ENCODE data around the gene MXD3. TPM values are rescaled to one million over a fixed set of nuclear protein-coding genes. Genes with fewer than 3 reads are reported as not detected.

The MXD3 gene
- polyA plus RNA-seq, 4 donors: 9.7 to 30.3 (median 26.1) TPM

DNA sequence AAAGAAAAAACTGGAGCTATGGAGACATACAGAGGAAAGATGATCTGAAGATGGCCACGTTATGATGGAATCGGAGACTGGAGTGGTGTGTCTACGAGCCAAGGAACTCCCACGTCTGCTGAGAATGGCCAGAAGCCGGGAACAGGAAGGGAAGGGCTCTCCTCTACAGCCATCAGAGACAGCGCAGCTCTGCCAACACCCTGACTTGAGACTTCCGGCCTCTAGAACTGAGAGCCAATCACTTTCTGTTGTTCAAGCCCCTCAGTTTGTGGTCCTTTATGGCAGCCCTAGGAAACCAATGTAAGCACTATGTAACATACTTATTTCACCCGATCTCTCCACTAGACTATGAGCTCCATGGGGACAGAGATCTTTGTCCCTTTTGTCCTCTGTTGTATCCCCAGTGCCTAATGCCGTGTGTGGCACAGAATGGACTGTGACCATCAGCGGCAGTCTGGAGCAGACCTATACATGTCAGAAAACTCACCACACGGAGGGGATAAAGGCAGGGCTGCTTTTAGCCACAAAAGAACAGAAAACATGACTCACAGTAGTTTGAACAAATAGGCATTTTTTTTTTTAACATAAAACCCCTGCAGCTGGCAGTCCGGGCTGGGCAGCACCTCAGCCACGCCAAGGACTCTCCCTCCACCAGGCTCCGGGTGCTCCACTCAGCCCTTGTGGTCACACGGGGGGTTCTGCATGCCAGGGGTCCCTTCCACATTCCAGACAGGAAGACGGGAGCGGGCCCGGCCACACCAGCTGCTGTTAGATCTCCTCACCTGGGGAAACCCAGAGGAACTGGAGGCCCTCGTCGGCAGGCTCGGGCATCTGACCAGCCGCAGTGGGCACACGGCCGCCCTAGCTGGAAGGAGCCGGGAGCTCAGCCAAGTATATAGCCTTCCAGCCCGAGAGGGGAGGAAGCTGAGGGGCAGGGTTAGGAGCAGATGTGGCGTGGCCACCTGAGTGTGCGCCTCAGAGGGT is 16.1 kb upstream of the MXD3 start:
- no peak for DNase-seq (ENCODE audit: low read depth in 4 of 4, low spot score in 2 of 4)

DNA sequence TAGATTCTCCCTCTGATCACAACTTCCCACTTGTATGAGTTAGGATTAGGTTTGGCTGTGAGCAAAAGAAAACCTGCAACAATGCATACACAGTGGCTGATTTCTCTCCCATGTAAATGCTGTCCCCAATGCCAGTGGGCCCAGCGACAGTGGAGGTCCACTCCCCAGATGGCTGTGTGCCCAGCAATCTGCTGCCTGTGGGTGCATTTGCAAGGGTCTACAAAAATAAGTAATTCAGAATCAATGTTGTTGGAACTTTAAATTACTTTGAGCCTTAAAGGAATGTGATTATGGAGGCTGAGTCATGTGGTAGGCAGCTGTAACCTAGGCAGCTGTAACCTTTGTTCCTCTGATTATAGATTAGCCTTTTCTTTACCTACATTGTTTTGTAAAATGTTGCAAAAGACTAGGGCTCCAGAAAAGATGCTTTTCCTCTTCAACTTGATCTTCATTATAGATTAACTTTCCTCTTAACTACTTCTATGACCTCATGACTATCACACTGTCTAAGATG is 14.2 kb upstream of the MXD3 start:
- no peak for DNase-seq (ENCODE audit: low read depth in 4 of 4, low spot score in 2 of 4)

DNA sequence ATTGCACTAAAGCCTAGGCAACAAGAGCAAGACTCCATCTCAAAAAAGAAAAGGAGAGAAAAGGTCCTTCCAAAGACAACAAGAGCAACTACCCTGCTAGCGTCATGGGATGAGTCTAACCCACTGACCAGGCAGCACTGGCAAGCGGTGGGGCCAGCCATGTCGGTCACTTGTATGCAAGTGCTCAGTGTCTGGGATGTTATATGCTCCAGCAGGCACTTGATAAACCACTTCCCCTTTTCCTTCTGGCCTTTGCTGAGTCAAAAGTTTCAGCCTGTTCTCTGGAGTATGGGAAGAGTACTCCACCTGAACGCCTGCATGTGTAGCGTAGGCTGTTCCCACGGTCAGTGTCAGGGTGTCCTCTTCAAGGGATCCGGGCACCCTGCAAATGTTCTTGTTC is 9.2 kb upstream of the MXD3 start:
- DNase-seq (ENCODE audit: low read depth in 4 of 4, low spot score in 2 of 4): no peak

DNA sequence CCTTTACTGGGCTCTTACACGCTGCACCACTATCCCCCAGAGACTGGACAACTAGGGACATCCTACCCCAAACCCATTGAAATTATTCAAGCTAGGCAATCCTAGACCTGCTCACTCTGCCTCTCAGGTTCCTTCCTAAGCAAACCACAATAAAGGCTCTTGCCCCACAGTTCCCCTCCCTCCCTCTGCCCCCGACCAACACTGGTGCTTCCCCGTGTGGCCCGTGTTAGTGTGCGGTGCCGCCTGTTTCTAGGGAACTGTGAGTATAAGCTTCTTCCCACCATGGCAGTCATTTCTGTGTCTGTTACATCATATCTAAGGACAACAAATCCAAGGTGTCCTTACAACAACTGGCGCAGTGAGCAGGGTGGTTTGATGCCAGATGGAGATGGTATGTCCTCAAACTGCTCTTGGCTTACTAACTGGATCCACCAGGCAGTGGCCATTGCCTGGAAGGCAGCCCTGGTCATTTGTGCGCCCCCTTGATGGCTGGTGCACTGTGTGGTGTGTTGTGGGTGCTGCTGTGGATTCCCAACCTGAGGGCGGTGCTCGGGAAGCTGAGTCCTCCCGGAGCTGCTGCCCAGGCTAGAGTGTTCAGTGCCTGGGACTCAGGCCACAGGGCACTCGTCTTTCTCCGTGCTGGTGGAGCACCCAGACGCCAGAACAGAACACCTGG is 8.4 kb upstream of the MXD3 start:
- DNase-seq (ENCODE audit: low read depth in 4 of 4, low spot score in 2 of 4): no peak

DNA sequence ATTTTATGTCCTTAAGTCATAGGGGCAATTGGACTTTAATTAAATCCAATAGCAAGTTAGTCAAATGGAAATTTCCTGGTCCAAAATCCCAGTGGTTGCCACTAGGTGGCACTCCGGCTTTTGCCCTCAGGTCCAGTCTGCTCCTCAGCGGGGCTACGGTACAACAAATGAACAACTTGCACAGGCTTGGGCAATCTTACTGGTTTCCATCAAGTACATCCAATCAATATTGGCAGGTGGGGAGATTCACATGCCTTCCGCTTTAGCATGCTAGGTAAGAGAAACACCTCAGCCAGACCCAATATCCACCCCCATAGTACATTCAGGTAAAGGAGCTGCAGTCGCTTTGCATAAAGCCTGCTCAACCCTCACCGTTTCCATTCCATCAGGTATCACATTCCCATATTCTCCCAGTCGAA is 6.3 kb upstream of the MXD3 start:
- DNase-seq (ENCODE audit: low read depth in 4 of 4, low spot score in 2 of 4): peak in 1 of 4 donors; percentile 65

DNA sequence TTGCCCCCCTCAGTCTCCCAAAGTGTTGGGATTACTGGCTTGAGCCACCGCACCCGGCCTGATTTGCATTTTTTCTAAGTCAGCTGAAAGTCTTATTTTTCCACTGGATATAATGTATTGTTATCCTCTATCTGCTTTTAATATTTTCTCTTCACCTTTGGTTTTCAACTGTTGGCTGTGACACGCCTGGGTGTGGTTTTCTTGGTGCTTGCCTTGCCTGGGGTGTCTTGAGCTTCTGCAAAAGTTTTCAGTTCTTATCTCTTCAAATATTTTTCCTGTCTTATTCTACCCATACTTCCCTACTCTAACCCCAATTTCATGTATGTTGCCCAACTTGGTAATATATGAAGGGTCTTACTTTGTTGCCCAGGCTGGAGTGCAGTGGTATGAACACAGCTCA is 4.3 kb upstream of the MXD3 start:
- no peak for DNase-seq (ENCODE audit: low read depth in 4 of 4, low spot score in 2 of 4)

DNA sequence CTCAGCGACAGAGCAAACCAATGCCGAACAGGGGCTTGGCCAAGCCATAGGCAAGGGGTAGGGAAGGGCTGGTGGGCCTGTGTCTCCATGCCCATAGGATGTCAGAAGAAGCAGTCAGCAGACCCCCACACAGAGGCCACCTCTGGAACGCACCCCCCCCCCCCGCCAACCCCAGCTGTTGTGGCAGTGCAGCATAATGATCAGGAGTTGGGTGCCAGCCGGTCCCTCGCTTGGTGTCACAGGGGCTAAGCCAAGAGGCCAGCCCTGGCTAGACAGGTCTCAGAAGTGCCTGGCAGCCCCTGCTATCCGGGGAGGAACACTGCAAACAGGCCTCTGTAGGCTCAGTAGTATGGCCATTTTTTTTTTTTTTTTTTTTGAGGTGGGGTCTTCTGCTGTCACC is 3.7 kb upstream of the MXD3 start:
- no peak for DNase-seq (ENCODE audit: low read depth in 4 of 4, low spot score in 2 of 4)

DNA sequence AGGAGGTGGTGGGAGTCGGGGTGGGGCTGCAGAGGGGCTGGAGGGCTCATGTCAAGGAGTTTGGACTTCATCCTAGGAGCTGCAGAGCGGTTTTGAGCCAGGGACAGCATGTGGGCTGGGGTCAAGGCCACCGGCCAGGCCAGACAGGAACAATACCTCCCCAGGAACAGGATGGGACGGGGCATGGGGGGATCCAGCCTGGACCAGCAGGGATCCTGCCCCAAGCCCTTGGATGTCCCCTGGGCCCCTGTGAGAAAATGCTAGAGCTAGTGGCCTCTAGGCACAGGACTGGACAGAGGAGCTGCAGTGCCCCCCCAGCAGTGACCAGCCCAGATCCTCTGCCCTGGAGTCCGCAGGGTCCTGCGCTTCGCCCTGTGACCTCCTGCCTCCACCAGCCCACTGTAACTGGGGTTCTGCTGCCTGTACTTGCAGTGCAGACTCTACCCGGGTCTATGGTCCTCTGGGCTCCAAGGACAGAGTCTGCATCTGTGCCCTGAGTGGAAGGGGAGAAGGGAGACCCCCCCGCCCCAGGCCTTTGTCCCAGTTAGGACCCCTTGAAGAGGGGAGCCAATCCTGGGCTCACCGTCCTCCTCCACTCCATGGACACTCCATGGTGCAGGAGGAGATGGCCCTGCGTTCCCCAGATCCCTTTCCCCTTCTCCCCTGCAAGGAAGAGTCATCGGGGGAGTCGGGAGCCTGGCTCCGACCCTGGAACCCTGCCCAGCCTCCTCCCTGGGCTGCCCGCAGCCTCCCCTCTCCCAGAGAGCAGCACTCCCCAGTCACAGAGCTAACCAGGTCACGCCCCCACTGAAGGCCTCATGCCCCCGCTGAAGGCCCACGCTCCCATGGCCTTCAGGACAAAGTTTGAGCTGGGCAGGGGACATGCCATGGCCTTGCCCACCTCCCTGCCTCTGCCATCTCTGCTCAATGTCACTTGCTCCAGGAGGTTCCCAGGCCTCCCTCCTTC is 3.0 kb upstream of the MXD3 start:
- DNase-seq (ENCODE audit: low read depth in 4 of 4, low spot score in 2 of 4): no peak

DNA sequence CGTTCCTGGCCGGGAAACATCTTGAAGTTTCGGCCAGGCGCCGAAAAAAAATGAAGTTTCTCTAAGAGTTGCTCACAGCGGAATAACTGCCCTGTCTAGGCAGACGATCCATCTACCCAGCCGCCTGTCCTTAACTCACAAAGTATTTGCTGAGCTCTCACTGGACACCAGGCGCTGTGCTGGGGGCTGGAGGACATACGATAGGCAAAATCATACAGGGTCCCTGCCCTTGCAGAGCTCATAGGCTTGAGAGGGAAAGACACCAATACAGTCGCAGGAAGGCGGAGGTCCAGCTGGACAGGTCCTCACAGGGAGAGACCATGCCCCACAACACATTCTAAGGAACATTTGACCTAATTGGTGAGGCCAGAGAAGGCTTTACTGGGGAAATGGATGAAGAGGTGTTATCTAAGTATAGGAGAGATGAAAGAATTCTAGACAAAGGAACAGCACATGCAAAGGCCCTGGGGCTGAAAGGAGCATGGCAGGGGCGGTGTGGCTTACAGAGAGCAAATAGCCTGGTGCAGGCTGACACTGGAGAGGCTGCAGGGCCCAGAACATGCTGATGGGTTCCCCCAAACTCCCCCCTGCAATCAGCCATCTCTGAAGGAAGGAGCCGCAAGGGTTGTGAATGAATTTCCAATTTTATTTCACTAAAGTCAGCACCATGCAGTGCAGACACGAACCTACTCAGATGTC is 2.0 kb upstream of the MXD3 start:
- DNase-seq (ENCODE audit: low read depth in 4 of 4, low spot score in 2 of 4): no peak

DNA sequence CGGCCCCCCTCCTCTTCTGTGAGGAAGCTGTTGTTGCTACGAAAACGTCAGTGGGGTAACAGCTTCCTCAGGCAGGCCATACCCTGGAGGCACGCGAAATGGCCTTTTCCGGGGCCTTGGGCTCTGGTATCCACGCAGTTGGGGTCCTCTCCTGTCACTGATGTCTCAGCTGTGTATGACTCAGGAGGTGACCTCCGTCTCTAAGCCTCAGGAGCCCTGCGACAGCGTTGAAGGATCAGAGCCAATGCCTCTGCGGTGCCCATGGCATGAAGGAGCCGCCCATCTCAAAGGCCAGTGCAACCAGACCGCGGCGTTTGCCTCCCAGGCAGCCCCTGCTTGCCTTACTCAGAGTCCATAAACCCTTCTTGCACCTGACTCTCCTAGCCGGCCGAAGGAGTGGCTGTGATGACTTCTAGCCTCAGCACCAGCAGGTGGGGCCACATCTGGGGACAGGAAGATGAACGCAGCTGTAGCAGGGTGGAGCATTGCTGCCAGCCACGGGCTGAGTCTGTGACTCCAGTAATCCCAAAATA is 1.0 kb upstream of the MXD3 start:
- DNase-seq (ENCODE audit: low read depth in 4 of 4, low spot score in 2 of 4): no peak

DNA sequence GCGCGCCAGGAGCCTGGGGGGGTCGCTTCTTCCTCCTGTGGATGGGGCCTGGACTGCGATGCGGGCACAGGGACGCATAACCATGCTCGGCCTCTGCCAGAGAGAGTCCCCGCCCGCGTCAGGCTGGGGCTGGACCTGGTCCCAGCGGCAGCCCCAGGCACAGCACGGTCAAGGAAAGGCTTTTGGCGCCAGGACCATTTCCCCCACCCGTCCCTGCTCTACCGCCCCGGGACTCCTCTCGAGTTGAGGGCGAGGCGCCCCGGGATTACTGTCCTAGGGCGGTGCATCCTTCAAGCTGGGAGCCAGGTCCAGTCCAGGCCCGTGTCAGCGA is 341 bp downstream of the MXD3 start:
- no peak for DNase-seq (ENCODE audit: low read depth in 4 of 4, low spot score in 2 of 4)

DNA sequence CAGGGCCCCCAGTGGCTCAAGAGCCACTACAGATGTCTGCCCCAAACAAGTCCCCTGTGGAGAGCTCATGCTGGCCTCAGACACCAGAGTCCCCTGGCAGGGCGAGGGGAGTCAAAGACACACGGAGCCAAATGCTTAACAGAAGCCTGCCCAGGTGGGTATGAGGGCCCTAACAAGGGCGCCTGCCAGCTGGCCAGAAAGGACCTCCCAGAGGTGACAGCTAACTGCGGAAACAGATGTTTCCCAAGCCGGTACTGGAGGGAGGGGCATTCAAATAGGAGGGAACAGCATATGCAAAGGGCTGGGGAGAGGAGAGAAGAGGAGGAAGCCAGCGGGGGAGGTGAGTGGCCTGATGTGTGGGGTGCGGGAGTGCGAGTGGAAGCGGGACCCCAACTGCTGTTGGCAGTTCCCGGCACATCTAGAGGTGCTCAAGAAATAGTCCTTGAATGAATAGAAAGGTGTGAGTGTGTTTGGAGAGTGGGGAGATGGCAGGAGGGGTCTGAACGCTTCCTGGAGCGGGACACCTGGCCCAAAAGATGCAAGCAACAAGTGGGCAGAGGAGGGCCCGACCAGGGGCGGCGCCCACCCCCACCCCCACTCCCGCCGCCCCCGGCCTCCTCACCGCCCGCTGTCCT is 824 bp downstream of the MXD3 start:
- no peak for DNase-seq (ENCODE audit: low read depth in 4 of 4, low spot score in 2 of 4)

DNA sequence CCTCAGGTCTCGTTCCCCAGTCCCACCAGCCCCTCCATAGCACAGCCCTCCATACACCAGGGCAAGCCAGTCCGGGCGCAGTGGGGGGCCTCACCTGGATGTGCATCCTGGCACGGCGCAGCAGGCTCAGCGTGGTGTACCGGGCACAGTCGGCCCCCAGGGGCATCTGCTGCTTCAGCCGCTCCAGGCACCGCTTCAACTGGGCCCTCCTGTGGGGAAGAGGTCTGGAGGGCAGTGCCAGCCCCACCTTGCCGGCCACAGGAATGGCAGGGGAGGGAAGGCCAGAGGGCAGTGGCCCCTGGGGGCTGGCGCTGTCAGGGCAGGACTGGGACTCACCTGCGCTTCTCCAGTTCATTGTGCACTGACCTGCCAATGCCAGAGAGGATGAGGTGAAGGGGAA is 1.4 kb downstream of the MXD3 start:
- DNase-seq (ENCODE audit: low read depth in 4 of 4, low spot score in 2 of 4): no peak

DNA sequence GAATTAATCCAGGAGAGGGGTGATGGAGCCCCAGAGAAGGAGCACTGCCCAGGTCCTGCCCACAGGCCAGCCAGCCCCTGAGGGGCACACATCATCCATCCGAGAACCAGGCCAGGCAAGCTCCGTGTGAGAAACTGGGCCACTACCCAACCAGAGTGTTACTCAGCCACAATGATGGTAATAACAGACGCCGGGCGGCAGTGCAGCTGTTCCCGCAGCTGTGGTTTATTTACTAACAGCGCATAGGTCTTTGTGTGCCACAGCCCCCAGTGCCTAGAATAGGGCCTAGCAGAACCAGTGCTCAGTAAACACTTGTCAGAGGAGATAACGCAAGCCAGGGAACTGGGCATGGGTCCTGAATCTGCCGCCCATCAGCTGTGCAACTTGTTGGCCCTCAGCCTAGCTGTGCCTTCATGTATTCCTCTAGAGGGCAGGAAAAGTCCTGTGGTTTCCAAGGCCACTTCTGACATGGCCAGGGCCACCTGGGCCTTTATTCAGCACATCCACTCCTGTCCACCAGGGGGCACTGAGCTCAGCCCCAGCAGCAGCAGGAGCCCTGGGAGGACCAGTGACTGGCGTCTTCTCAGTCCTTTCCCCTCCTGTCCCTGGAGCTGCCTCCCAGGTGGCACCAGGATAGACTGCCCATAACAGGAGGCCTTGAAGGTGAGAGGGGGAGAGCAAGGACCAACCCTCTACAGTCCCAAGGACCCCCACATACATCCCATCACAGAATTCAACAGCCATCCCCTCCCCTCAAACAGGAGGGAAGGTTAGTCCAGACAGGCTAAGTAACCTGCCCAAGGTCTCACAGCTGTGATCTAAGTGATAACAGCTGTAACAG is 2.1 kb downstream of the MXD3 start:
- DNase-seq (ENCODE audit: low read depth in 4 of 4, low spot score in 2 of 4): no peak

DNA sequence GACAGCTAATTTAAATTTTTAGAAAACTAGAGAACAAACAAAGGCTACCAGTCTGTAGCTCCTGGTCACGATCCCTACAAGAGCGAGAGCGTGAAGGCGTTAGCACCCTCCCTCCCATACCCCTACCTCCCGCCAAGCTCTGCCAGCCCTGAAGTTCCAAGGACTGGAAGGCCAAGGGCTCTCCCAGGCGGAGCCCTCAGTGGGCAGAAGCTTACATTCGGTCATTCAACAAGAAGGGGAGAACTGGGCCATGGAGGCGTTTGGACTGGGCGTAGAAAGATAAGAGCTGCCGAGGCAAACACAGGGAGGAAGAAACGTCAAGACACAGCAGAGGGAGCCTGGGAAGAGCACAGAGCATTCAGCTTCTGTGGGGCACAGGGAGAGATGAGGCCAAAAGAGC is 3.0 kb downstream of the MXD3 start:
- no peak for DNase-seq (ENCODE audit: low read depth in 4 of 4, low spot score in 2 of 4)

DNA sequence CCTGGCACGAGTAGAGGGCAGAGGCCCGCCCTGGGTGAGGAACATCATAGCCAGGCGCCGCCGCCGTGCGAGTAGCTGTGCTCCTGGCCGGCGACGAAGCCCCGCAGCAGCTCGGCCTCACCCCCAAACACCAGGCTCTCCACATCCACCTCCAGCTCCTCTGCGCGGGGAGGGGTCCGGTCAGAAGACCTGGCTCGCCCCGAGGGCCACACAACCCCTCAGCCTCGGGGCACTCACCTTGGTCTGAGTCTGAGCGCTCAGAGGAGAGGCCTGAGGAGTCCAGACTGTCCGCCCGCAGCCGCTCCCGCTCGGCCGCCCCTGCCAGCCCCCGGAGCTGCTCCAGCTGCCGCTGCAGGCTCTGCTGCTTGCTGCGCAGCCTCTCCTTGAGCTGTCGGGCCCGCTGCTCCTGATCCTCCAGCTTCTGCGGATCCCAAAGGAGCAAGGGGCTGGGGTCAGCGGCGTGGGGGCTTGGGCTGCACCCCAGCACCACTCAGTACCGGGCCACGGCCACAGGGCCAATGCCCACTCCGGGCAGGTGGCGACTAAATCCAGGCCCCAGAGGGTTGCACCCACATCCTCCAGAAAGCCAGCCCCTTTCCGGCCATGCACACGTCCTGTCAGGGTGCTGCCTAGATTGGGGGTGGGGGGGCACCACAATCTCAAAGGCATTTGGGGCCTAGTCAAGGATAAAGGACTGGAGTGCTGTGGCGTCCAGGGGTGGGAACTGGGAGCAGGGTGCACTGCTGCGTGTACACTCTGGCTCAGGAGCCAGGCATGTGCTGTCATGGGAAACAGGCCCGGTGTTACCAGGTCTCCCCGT is 3.9 kb downstream of the MXD3 start:
- DNase-seq (ENCODE audit: low read depth in 4 of 4, low spot score in 2 of 4): no peak

DNA sequence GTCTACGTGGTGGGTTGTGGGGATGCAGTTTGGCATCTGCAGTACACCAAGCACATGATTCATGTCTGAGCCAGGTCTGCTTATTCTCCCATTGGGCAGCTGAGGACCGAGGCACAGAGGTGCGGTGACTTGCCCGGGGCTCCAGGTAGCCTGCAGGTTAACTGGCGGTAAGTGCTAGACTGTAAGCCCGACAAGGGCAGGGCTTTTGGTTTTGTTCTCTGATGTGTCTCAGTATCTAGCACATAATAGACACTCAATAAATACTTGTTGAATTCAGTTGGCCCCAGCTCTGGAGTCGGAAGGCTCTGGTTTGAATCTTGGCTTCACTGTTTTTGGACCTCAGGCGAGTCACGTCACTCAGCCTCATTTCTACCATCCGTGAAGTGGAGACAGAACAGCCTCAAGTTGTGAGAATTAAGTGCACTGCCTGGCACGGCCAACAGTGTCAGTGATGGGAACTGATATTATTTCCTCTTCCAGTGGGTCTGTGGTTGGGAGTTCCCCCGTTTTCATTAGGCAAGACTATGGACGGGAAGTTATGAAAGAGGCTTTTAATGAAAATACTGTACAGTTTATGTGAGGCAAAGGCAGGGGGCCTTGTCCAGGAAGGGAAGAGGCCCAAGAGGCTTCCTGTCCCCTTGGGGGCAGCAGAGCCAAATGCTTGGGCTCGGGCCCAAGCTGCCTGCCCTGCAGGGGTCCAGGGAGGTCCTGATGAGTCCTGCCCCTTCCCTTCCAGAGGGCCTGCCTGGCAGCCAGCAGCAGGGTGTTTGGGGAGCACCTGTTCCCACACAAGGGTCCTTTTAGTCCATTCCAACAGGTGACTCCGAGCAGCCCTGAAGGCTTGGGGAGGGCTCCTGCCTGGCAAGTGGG is 4.8 kb downstream of the MXD3 start:
- no peak for DNase-seq (ENCODE audit: low read depth in 4 of 4, low spot score in 2 of 4)
